ENCODE measurements around the gene ATMIN. TPM values are rescaled to one million over a fixed set of nuclear protein-coding genes. Genes with fewer than 3 reads are reported as not detected.

ATMIN gene
- total and polyA plus RNA-seq, 2 experiments from 2014 or later = 22.0 to 60.5 TPM

GRCh38 chr16:81073560-81074330 lies 38.1 kb downstream of the ATMIN start (continued):
- TF ChIP-seq, protein P1, sequence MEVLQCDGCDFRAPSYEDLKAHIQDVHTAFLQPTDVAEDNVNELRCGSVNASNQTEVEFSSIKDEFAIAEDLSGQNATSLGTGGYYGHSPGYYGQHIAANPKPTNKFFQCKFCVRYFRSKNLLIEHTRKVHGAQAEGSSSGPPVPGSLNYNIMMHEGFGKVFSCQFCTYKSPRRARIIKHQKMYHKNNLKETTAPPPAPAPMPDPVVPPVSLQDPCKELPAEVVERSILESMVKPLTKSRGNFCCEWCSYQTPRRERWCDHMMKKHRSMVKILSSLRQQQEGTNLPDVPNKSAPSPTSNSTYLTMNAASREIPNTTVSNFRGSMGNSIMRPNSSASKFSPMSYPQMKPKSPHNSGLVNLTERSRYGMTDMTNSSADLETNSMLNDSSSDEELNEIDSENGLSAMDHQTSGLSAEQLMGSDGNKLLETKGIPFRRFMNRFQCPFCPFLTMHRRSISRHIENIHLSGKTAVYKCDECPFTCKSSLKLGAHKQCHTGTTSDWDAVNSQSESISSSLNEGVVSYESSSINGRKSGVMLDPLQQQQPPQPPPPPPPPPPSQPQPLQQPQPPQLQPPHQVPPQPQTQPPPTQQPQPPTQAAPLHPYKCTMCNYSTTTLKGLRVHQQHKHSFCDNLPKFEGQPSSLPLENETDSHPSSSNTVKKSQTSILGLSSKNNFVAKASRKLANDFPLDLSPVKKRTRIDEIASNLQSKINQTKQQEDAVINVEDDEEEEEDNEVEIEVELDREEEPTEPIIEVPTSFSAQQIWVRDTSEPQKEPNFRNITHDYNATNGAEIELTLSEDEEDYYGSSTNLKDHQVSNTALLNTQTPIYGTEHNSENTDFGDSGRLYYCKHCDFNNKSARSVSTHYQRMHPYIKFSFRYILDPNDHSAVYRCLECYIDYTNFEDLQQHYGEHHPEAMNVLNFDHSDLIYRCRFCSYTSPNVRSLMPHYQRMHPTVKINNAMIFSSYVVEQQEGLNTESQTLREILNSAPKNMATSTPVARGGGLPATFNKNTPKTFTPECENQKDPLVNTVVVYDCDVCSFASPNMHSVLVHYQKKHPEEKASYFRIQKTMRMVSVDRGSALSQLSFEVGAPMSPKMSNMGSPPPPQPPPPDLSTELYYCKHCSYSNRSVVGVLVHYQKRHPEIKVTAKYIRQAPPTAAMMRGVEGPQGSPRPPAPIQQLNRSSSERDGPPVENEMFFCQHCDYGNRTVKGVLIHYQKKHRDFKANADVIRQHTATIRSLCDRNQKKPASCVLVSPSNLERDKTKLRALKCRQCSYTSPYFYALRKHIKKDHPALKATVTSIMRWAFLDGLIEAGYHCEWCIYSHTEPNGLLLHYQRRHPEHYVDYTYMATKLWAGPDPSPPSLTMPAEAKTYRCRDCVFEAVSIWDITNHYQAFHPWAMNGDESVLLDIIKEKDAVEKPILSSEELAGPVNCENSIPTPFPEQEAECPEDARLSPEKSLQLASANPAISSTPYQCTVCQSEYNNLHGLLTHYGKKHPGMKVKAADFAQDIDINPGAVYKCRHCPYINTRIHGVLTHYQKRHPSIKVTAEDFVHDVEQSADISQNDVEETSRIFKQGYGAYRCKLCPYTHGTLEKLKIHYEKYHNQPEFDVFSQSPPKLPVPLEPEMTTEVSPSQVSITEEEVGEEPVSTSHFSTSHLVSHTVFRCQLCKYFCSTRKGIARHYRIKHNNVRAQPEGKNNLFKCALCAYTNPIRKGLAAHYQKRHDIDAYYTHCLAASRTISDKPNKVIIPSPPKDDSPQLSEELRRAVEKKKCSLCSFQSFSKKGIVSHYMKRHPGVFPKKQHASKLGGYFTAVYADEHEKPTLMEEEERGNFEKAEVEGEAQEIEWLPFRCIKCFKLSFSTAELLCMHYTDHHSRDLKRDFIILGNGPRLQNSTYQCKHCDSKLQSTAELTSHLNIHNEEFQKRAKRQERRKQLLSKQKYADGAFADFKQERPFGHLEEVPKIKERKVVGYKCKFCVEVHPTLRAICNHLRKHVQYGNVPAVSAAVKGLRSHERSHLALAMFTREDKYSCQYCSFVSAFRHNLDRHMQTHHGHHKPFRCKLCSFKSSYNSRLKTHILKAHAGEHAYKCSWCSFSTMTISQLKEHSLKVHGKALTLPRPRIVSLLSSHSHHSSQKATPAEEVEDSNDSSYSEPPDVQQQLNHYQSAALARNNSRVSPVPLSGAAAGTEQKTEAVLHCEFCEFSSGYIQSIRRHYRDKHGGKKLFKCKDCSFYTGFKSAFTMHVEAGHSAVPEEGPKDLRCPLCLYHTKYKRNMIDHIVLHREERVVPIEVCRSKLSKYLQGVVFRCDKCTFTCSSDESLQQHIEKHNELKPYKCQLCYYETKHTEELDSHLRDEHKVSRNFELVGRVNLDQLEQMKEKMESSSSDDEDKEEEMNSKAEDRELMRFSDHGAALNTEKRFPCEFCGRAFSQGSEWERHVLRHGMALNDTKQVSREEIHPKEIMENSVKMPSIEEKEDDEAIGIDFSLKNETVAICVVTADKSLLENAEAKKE (CRISPR knock-in tag; IDR thresholded peaks at IDR 0.05) = no peak
- TF ChIP-seq, protein P2, sequence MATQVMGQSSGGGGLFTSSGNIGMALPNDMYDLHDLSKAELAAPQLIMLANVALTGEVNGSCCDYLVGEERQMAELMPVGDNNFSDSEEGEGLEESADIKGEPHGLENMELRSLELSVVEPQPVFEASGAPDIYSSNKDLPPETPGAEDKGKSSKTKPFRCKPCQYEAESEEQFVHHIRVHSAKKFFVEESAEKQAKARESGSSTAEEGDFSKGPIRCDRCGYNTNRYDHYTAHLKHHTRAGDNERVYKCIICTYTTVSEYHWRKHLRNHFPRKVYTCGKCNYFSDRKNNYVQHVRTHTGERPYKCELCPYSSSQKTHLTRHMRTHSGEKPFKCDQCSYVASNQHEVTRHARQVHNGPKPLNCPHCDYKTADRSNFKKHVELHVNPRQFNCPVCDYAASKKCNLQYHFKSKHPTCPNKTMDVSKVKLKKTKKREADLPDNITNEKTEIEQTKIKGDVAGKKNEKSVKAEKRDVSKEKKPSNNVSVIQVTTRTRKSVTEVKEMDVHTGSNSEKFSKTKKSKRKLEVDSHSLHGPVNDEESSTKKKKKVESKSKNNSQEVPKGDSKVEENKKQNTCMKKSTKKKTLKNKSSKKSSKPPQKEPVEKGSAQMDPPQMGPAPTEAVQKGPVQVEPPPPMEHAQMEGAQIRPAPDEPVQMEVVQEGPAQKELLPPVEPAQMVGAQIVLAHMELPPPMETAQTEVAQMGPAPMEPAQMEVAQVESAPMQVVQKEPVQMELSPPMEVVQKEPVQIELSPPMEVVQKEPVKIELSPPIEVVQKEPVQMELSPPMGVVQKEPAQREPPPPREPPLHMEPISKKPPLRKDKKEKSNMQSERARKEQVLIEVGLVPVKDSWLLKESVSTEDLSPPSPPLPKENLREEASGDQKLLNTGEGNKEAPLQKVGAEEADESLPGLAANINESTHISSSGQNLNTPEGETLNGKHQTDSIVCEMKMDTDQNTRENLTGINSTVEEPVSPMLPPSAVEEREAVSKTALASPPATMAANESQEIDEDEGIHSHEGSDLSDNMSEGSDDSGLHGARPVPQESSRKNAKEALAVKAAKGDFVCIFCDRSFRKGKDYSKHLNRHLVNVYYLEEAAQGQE (IDR thresholded peaks at IDR 0.05; ENCODE audit: unreplicated experiment) = no peak
- TF ChIP-seq JUNB (IDR thresholded peaks at IDR 0.05; ENCODE audit: unreplicated experiment) = no peak
- no peak for TF ChIP-seq ZNF331 (CRISPR knock-in tag; IDR thresholded peaks at IDR 0.05; ENCODE audit: low read depth)
- TF ChIP-seq ZNF114 (CRISPR knock-in tag; IDR thresholded peaks at IDR 0.05) = no peak
- no peak for TF ChIP-seq NANOG (IDR thresholded peaks at IDR 0.05; ENCODE audit: borderline replicate concordance)
